HG03460 (cell line): Measurements from ENCODE around the gene CSNK2B.

ENCODE experiments used
- ATAC-seq: cut with Tn5 transposase; IDR thresholded peaks from one replicate; pipeline ENCODE4 v1.9.1; 2021; ENCODE audit not compliant: unreplicated experiment

CSNK2B gene

DNA sequence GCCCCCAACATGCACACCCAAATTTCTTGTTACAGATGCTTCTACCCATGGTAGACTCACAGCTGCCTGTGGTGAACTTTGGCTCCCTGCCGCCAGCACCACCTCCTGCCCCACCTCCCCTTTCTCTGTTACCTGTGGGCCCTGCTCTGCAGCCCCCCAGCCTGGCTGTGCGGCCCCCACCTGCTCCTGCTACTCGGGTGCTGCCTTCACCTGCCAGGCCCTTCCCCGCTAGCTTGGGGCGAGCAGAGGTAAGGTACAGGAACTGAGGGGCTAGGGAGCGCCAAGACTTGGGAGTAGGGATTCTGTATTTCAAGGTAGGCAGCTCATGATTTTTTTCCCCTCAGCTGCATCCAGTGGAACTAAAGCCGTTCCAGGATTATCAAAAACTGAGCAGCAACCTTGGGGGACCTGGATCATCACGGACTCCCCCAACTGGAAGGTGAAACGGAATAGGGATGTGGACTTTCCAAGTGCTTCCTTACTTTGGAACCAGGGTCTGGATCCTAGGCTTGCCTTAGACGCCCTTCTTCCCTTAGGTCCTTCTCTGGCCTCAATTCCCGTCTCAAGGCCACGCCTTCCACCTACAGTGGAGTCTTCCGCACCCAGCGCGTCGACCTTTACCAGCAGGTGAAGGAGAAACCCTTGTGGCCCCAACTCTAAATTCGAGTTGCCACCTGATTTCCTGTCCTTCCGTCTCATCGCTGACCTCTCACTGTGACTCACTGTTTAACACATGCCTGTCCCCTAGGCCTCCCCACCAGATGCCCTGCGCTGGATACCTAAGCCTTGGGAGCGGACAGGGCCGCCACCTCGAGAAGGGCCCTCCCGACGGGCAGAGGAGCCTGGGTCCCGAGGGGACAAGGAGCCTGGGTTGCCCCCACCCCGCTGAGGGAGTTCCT, 28.9 kb upstream of the CSNK2B start:
- no peak for ATAC-seq

- ATAC-seq: no peak
These were observed 26.8 kb upstream of the CSNK2B start for GRCh38 chr6:31639043-31639442.

DNA sequence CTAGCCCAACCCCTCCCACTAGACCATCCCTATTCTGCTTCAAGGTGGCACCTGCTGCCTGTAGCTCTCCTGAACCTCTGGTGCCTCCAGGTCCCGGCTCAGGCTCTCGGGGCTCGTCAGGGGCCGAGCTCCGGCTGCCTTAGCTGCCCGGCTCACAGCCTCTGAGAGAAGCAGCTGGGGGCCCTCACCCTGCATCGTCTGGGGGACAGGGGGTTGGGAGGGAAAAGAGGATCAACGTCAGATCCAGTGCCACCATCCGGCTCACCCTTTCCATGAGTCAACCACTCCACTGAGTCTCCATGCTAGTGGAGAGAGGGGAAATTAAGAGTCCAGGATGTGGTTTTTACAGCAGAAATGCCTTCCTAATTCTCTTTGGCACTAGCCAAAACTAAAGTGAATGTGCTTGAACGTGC, 26.4 kb upstream of the CSNK2B start:
- no peak for ATAC-seq

- no peak for ATAC-seq
These were observed 25.3 kb upstream of the CSNK2B start for GRCh38 chr6:31640612-31641011.

DNA sequence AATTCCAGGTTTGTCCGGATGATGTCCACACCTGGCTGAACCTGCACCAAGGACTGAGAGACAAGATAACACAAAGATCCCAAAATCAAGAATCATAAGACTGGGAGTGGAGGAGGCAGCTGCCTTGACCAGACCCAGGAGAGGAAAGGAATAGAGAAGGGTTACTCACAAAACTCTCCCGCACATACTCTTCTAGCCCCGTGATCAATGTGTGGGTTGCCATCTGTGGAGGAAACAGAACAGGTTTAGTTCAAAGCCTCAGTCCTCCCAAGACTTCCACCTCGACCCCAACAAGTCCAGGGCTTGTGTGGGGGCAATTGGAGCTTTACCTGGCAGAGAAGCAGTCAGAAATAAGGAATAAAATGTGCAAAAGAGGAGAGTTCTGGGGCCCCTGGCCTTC, 24.5 kb upstream of the CSNK2B start:
- ATAC-seq: no peak

GRCh38 chr6:31642798-31643570, 22.9 kb upstream of the CSNK2B start:
- no peak for ATAC-seq

DNA sequence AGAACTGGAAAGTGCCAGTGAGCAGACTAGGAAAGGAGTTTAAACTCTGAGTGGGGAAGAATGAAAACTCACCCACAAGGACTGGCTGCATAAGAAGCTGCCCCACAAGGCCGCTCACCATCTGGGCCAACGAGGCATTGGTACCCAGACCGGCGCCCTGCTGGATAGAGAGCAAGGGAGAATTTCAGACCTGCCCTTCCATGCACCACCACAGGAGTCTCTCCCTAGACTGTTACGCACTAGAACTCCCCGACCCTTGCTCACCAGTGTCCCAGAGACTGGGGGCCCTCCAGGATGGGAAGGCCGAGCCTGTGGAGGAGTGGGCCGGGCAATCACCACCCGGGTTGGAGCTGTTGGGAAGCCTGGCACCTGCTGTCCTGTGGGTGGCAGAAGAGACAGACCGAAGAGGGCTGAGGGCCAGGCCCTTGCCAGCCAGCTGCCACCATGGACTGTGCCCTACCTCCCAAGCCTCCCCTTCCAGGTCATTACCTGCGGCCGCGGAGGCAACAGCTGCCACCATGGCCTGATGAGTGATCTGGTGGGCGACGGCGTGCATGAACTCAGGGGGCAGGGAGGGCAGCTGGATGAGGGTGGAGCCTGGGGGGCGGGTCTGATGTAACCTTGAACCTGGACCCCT, 21.9 kb upstream of the CSNK2B start:
- ATAC-seq: no peak

DNA sequence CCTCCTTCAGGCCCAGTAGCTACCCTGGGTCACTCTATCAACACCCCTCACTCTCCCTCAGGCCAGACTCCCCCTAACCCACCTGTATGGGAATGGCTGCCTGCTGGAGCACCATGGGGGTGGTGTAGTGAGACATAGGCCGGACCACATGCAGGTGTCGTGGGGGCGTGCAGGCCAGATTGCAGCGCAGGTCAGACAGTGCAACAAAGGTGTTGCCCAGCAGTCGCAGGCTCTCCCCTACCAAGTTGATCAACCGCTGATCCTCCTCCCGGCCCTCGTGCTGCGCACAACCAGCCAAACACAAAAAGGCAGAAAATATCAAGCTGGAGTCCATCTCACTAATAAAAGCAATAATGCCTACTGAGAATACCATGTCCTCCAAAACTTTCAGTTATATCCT, 20.6 kb upstream of the CSNK2B start:
- ATAC-seq: no peak

- ATAC-seq: peak; percentile 29
These were observed 14.2 kb upstream of the CSNK2B start for GRCh38 chr6:31651602-31652191.

DNA sequence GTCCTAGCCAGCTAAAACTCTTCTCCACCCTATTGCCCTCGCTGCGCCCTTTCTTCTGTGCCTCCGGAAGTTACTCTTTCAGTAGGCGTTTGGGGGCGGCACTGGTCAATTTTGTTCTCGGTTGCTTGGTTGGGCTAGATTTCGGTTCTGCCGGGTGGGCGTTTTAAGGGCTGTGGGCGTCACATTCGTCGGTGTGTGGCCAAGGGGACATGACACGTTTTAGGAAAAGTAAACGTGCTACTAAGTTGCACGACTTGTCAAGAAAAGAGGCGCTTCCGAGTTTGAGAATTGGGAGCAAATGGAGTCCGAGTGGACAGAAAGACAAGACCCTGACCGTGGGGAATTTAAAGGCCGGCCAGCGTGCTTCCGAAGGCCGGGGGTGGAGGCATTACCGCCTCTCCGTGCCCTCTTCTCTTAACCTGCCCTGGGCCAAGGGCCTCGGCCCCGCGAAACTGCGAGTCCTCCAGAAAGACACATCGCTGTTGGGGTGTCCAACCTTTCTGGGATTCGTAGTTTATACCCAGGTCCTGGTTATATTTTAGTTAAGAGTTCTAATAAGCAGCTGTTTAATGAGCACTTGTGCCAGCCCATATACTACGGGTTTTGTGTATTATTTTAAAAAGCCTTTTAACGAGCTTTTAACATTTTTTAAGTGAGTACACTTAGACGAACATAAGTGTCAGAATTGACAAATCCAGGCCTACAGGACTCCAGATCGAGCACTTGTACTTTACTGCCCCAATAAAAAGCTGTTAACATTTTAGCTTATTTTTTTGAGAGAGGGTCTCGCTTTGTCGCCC, 12.8 kb upstream of the CSNK2B start:
- ATAC-seq: peak; percentile 58

DNA sequence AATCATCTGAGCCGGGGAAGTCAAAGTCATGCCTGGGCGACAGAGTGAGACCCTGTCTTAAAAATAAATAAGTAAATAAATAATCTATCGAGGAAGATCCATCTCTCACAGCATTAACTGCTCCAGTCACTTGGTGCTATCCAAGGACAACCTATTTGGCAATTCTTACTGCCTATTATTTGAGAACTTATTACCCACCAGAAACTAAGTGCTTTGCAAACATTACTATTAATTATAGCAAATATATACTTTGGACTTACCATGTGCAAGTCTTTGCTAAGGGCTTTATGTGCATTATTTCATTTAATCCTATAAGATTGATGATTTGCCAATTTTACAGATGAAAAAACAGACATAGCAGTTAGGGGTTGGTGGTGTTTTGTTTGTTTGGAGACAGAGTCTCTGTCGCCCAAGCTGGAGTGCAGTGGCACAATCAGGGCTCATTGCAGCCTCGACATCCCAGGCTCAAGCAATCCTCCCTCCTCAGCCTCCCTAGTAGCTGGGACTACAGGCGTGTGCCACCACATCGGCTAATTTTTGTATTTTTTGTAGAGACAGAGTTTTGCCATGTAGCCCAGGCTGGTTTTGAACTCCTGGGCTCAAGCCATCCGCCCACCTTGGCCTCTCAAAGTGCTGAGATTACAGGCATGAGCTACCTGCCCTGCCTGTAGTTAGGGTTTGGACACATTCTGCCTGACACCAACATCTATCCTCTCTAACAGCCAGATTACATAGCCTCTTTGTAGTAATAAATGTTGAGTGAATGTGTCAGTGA, 11.1 kb upstream of the CSNK2B start:
- no peak for ATAC-seq

GRCh38 chr6:31655349-31656237, 10.3 kb upstream of the CSNK2B start, which contains the start of gene APOM:
Gene APOM (plus strand): TSS chr6:31655894. CDS start chr6:31655967, 73 bp downstream.
- no peak for ATAC-seq

GRCh38 chr6:31657406-31658157, 8.3 kb upstream of the CSNK2B start:
- ATAC-seq: no peak

GRCh38 chr6:31658158-31658688, 7.7 kb upstream of the CSNK2B start:
- no peak for ATAC-seq

DNA sequence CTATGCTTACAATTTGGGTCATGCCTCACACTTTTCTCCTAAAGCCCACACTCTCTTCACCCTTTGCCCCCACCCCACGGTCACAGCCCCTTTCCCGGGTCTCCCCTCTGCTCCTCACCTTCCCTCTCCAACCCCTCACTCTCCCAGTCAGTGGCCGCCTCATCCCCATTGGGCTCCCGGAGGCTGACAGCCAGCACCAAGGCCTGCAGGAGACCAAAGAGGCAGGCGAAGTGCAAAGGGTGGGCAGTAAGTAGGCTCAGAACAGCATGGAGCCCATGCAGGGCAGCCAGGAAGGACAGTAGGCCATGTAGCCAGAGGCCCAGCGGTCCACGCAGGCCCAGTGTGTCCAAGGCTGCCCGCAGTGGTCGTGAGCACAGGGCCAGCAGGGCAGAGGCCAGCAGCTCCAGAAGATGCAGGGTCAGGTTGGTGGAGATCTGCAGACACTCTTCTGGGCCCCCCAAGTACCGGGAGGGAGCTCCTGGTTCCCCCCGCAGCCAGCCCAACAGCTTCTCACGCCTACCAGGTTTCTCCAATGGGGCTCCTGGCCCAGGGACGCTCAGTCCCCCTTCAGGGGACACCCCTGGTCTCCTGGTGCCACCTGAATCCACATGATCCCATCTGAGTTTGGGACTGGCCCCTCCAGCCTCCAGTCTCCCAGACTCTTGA, 6.8 kb upstream of the CSNK2B start:
- ATAC-seq: no peak

GRCh38 chr6:31659649-31660380, 6.1 kb upstream of the CSNK2B start:
- ATAC-seq: no peak
